Fibroblast of peridontal ligament (primary cell): ENCODE results near the gene ZNF672.

Experiments used
- DNase-seq: peaks from one replicate; pipeline ENCODE4 v3.0.0-alpha.2; 2010; ENCODE audit errors: extremely low read depth

ZNF672 gene

GRCh38 chr1:248831842-248832241 lies 6.2 kb upstream of the ZNF672 start:
- no peak for DNase-seq

- no peak for DNase-seq
Observed at GRCh38 chr1:248834343-248834940, 3.6 kb upstream of the ZNF672 start.

GRCh38 chr1:248837045-248837780 lies 811 bp upstream of the ZNF672 start:
- no peak for DNase-seq

DNA sequence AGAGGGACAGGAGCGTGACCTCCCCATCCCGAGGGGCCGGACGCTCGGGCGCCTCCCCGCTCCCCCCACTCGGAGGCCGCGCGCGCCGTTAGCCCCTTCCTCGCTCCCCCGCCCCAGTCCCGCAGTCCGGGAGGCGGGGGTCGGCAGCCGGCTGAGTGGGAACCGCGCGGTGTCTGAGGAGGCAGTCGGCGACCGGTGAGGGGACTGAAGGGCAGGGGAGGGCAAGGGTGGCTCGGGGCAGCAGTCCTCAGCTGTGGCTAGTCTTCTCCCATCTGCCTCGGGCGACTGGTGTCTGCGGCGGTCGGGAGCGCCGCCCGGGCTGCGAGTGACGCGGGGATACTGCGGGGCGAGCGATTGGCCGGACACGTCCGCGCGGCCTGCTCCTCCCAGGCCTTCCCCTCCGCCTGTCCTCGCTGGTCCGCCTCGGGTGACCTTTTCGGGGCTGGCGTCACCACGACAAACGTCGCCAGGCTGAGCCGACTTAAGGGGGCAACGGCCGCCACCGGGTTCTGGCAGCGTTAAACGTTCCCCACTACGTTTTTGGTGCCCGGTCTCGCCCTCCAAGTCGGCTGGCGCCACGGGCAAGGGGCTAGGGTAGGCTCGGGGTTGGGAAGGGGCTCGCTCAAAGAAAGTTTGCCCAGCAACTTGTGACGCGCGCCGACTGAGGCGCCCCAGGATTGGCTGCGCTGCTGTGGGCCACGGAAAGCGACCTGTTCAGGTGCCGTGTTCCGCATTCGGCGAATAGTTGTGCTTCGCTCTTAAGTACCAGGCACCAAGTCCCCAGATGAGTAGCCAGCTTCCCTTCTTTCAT lies 538 bp downstream of the ZNF672 start:
- DNase-seq: peak; percentile 77

GRCh38 chr1:248839168-248839555 lies 1.1 kb downstream of the ZNF672 start:
- no peak for DNase-seq

DNA sequence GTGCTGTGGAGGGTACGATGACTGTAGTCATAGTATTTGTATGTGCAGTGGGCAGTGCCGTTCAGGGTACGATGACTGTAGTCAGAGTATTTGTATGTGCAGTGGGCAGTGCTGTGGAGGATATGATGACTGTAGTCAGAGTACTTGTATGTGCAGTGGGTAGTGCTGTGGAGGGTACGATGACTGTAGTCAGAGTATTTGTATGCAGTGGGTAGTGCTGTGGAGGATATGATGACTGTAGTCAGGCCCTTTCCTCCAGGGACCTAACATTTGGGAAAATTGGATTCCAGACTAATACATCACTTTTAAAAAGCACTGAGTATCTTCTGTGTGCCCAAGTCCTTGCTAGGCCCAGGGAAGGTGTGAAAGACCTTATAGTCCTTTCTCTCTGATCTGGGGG lies 2.9 kb downstream of the ZNF672 start:
- peak; percentile 63 for DNase-seq

- peak; percentile 78 for DNase-seq
Observed at GRCh38 chr1:248841702-248842395, 3.8 kb downstream of the ZNF672 start.

DNA sequence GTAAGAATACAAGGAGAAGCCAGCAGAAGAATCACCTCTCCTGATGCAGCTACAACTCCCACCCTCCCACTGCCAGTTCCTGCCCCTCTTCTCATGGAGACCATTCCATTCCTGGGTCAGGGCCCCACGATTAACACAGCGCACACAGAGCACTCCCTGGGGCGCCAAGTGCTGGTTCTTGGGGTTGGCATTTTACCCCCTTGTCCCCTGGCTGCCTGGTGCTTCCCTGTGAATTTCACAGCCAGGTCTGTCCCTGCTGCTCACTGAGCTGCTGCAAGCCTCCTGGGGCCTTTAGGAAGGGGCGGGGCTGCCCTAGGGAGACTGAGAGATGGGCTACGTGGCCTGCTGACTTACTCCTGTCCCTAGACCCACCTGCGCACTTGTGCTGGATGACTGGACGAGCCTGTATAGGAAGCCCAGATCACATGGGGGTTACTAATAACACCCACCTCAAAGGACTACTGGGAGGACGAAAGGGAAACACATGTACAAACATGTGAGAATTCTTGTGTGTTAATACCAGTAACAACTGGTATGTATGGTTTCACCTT lies 4.8 kb downstream of the ZNF672 start:
- DNase-seq: no peak

- DNase-seq: no peak
Observed at GRCh38 chr1:248843687-248844086, 5.7 kb downstream of the ZNF672 start.

DNA sequence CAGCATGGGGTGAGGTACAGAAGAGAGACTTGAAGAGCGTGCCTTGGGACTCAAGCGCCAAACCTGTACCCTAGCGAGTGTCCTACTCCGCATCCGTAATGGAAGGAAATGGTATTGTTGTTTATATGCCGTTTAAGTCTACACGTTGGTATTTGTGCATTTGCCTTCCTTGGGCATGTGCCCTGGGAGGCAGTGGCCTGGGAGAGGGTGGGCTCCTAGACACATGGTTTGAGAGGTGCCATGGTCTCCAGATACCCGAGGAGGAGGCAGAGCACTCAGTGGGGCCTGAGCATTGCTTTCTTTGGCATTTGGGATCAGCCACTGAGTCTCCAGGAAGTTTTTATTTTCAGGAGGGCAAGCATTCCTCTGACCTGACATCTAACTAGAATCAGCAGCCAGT lies 6.5 kb downstream of the ZNF672 start:
- DNase-seq: no peak

DNA sequence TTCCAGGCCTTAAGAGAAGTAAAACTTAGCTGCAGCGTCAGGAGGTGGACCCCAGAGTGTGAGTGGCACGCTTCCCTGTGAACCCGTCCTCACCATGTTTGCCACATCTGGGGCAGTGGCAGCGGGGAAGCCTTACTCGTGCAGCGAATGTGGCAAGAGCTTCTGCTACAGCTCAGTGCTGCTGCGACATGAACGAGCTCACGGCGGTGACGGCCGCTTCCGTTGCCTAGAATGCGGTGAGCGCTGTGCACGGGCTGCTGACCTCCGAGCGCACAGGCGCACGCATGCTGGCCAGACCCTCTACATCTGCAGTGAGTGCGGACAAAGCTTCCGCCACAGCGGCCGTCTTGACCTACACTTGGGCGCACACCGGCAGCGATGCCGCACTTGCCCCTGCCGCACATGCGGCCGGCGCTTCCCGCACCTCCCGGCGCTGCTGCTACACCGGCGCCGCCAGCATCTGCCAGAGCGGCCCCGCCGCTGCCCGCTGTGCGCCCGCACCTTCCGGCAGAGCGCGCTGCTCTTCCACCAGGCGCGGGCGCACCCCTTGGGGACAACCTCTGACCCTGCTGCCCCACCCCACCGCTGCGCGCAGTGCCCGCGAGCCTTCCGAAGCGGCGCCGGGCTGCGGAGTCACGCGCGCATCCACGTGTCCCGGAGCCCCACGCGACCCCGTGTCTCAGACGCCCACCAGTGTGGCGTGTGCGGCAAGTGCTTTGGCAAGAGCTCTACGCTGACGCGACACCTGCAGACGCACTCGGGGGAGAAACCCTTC lies 9.3 kb downstream of the ZNF672 start:
- DNase-seq: no peak

GRCh38 chr1:248847956-248848561 lies 10.0 kb downstream of the ZNF672 start:
- no peak for DNase-seq

GRCh38 chr1:248848602-248849001 lies 10.6 kb downstream of the ZNF672 start:
- DNase-seq: no peak

GRCh38 chr1:248849152-248849551 lies 11.1 kb downstream of the ZNF672 start:
- DNase-seq: no peak

DNA sequence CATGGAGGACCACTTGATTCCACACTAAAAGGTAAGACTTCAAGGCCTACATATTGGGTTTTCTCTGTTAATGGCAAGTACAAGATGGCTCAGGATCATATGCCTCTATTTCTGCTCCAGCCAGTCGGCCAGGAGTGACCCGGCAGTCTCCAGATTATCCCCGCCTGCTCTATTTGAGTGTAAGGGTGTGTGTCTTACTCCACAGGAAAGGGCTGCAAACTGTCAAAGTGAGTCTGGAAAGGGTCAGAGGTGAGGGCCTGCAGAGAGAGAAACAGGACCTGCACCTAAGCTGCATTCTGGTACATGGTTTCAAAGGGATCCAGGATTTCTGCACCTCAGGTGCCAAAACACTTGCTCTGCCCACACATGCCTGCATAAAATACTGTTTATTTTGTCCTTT lies 11.6 kb downstream of the ZNF672 start:
- DNase-seq: no peak

DNA sequence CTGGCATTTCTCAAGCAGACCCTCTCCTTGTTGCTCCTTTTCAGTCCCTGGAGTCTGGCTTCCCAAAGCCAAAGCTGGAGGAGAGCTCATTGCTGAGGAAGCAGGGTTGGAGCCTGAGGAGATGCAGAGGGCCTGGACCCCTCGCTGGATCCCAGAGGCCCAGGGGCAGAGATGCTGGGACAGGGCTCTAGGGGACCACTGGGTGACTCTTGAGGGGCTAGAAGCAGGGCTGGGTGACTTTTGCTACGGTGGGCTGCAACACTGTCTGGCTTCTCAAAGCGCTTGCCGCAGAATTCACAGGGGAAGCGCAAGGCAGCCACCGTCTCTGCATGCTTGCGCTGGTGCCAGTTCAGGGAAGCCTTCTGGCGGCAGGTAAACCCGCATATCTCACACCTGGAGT lies 12.1 kb downstream of the ZNF672 start:
- no peak for DNase-seq

DNA sequence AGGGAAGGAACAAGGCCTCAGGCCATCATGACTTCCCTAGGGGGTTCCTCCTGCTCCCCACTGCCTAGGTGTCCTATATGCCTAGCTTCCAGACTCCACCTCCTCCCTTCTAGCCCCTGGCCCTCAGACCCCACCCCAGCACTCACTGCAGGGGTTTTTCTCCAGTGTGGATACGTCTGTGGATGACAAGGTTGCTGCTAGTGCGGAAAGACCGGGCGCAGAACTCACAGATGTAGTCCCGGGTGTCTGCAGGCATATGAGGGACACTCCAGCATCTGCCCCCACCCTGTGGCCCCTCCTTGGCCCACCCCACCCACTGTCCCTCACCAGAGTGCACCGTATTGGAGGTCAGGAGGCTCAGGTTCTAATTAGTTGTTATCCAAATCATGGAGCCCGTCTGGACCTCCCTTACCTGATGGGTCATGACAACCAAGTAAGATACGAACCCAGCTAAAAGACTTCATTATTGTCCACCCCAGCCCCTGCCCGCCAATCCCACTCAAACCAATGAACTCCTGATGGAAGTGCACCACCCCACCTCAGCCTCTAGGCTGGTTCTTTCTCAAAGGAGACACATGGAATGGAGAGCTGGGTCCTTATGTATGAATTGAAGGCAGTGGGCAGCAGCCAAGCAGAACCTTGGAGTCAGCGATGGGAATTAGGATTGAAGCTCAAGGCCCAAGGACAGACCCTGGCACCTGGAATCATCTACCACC lies 12.7 kb downstream of the ZNF672 start:
- no peak for DNase-seq

- DNase-seq: no peak
Observed at GRCh38 chr1:248851390-248851789, 13.4 kb downstream of the ZNF672 start.

DNA sequence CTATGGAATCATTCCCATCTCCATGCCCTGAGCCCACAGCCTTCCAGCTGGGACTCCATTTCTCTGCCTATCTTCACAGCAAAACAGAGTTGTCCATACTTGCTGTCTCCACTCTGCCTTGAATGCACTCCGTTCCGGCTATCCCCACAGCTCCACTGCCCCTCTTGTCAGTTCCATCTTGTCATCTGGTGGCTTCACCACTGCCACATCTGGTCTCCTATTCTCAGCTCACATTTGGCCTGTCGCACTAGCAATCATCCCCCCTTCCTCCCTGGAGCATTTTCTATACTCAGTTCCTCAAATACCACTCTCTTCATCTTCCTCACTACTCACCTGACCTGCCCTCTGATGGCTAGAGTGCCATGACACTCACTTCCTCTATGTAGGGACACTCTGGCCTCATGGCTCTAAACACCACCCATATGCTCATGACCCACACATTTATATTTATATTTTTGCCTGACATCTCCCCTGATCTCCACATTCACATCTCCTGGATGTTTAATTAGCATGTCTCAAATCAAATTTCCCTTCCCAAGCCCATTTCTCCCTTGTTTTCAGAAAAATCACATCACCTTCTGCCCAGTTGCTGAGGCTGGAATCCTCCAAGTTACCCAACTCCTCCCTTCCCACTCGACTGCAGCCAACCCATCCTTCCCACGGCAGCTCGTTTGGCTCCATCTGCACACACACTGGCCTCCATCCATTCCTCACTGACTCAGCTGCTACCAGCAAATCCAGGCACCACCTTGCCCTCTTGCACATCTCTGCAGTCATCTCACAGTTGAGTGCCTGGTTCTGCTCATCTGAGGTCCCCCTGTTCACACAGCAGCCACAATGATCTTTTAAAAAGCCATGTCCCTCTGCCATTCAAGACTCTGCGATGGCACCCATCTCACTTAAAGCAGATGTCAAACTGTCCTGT lies 14.7 kb downstream of the ZNF672 start:
- peak; percentile 87 for DNase-seq
